Right lobe of liver (tissue), 4 donors: Measurements from ENCODE around the gene ITGAD.

Experiments
- POLR2A ChIP-seq: fragments of 450-650 bp; IDR thresholded peaks from one replicate; pipeline ENCODE4 v1.6.1; 2017; ENCODE audit warnings: antibody characterized with exemption, mild to moderate bottlenecking
- TF ChIP-seq, protein P1 (sequence below), 4 donors: fragments of 200-600 bp in 3 of 4; fragments of 450-650 bp in 1 of 4; IDR thresholded peaks; one replicate each; pipeline versions ENCODE4 v1.5.1 to v1.8.0; 2016 to 2022; ENCODE audit warnings: antibody characterized with exemption in 4 of 4, mild to moderate bottlenecking in 2 of 4
- donor health status: DM: no; HTN: no; CAD: no.
- donor health status: DM: no; HTN: no; CAD: no.
- donor health status: DM: no; HTN: yes; CAD: no.

DNA sequence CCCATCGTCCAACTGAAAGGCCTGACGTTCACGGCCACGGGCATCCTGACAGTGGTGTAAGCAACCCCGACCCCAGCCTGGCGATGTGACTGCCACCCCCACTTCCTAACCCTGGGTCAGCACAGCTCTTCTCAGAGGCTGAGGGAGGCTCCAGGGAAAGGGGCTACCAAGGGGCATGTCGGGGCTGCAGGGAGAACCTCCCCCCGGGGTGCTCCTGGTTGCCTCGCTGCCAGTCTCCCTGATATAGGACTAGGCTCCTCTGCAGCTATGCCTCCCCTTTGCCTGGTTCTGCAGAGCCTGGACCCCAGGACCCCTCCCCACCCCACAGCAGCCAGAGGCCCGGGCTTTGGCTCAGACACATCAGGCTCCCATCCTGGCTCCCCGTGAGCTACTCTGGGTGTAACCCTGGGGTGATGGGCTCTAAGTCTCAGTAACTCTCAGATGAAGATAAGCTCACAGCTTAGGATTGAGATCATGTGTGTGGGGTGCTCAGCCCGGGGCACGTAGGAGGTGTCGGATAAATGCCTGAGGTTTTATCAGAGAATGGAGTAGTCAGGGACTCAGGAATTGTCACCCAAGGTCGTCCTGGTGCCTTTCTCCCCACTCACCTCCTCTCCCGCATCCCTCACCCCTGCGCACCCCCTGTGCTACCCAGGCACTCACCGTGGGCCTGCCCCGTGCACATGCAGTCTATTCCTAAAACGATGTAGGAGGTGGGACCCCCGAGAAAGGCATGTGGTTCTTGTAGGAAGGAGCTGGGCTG lies 10.6 kb downstream of the ITGAD start:
- TF ChIP-seq, protein P1, sequence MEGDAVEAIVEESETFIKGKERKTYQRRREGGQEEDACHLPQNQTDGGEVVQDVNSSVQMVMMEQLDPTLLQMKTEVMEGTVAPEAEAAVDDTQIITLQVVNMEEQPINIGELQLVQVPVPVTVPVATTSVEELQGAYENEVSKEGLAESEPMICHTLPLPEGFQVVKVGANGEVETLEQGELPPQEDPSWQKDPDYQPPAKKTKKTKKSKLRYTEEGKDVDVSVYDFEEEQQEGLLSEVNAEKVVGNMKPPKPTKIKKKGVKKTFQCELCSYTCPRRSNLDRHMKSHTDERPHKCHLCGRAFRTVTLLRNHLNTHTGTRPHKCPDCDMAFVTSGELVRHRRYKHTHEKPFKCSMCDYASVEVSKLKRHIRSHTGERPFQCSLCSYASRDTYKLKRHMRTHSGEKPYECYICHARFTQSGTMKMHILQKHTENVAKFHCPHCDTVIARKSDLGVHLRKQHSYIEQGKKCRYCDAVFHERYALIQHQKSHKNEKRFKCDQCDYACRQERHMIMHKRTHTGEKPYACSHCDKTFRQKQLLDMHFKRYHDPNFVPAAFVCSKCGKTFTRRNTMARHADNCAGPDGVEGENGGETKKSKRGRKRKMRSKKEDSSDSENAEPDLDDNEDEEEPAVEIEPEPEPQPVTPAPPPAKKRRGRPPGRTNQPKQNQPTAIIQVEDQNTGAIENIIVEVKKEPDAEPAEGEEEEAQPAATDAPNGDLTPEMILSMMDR (IDR thresholded peaks at IDR 0.05) = no peak
- no peak for TF ChIP-seq POLR2A
